Body of pancreas (tissue), 4 donors: ENCODE results near the gene FOXJ3.

Experiments
- POLR2A ChIP-seq, 3 donors: fragments of 450-650 bp; IDR thresholded peaks; one replicate each; pipeline ENCODE4 v1.6.1; 2016; ENCODE audit warnings: antibody characterized with exemption in 3 of 3, mild to moderate bottlenecking in 2 of 3
- TF ChIP-seq, protein P1 (sequence below), 7 experiments: fragments of 450-650 bp in 4 of 7; fragments of 200-600 bp in 3 of 7; sonication (generic) in 3 of 7; IDR thresholded peaks; one replicate each; pipeline ENCODE4 v1.5.1; 2016 to 2019; ENCODE audit warnings: antibody characterized with exemption in 7 of 7

GRCh38 chr1:42372796-42373195, 37.8 kb upstream of the FOXJ3 start:
- TF ChIP-seq POLR2A (IDR thresholded peaks at IDR 0.05) = no peak
- TF ChIP-seq, protein P1, sequence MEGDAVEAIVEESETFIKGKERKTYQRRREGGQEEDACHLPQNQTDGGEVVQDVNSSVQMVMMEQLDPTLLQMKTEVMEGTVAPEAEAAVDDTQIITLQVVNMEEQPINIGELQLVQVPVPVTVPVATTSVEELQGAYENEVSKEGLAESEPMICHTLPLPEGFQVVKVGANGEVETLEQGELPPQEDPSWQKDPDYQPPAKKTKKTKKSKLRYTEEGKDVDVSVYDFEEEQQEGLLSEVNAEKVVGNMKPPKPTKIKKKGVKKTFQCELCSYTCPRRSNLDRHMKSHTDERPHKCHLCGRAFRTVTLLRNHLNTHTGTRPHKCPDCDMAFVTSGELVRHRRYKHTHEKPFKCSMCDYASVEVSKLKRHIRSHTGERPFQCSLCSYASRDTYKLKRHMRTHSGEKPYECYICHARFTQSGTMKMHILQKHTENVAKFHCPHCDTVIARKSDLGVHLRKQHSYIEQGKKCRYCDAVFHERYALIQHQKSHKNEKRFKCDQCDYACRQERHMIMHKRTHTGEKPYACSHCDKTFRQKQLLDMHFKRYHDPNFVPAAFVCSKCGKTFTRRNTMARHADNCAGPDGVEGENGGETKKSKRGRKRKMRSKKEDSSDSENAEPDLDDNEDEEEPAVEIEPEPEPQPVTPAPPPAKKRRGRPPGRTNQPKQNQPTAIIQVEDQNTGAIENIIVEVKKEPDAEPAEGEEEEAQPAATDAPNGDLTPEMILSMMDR (IDR thresholded peaks at IDR 0.05) = no peak
